ENCODE results near the gene RYR2.

Gene RYR2

GRCh38 chr1:237861944-237862343 lies 820.0 kb downstream of the RYR2 start:
- TF ChIP-seq CTCF (IDR thresholded peaks at IDR 0.05; ENCODE audit: insufficient read depth, low read depth, low read length, missing control alignments), result no peak
- DNase-seq (ENCODE audit: low read depth), result no peak
- H3K4me3 ChIP-seq (ENCODE audit: low read length), result no peak overlapping the region

- DNase-seq (ENCODE audit: low read depth), result no peak
- no peak overlapping the region for H3K4me3 ChIP-seq (ENCODE audit: low read length)
Observed at GRCh38 chr1:237863234-237863633, 821.2 kb downstream of the RYR2 start.

GRCh38 chr1:237864338-237865244 lies 822.6 kb downstream of the RYR2 start:
- peak; percentile 32 for DNase-seq (ENCODE audit: low read depth)
- peak overlapping the region; percentile 35 for H3K4me3 ChIP-seq (ENCODE audit: low read length)
- TF ChIP-seq CTCF (IDR thresholded peaks at IDR 0.05; ENCODE audit: insufficient read depth, low read depth, low read length, missing control alignments), result peak; percentile 99

More at GRCh38 chr1:237863234-237863633, 821.2 kb downstream of the RYR2 start:
- no peak for TF ChIP-seq CTCF (IDR thresholded peaks at IDR 0.05; ENCODE audit: insufficient read depth, low read depth, low read length, missing control alignments)

GRCh38 chr1:237867380-237867888 lies 825.5 kb downstream of the RYR2 start:
- no peak for DNase-seq (ENCODE audit: low read depth)
- TF ChIP-seq CTCF (IDR thresholded peaks at IDR 0.05; ENCODE audit: insufficient read depth, low read depth, low read length, missing control alignments), result no peak
- no peak overlapping the region for H3K4me3 ChIP-seq (ENCODE audit: low read length)

GRCh38 chr1:237868817-237869600 lies 827.0 kb downstream of the RYR2 start:
- no peak for DNase-seq (ENCODE audit: low read depth)
- TF ChIP-seq CTCF (IDR thresholded peaks at IDR 0.05; ENCODE audit: insufficient read depth, low read depth, low read length, missing control alignments), result no peak
- no peak overlapping the region for H3K4me3 ChIP-seq (ENCODE audit: low read length)

GRCh38 chr1:237873487-237874211 lies 831.7 kb downstream of the RYR2 start:
- H3K4me3 ChIP-seq (ENCODE audit: low read length), result no peak overlapping the region
- peak; percentile 4 for TF ChIP-seq CTCF (IDR thresholded peaks at IDR 0.05; ENCODE audit: insufficient read depth, low read depth, low read length, missing control alignments)
- DNase-seq (ENCODE audit: low read depth), result peak; percentile 96

All from epithelial cell of esophagus (primary cell).